Upper lobe of left lung (tissue), 4 donors: Measurements from ENCODE around the gene ARF3.

Experiments used
- EP300 ChIP-seq, 4 donors: sonication (generic); formaldehyde crosslinking; IDR thresholded peaks; one replicate each; pipeline ENCODE4 v1.5.1; 2017; ENCODE audit warnings: antibody characterized with exemption in 4 of 4, control low read depth in 2 of 4
- POLR2A ChIP-seq, 4 donors: fragments of 450-650 bp; IDR thresholded peaks; one replicate each; pipeline ENCODE4 v1.5.1; 2016 to 2017; ENCODE audit warnings: antibody characterized with exemption in 4 of 4, mild to moderate bottlenecking in 2 of 4
- POLR2AphosphoS5 ChIP-seq, 2 donors: sonication (generic); formaldehyde crosslinking; IDR thresholded peaks; one replicate each; pipeline ENCODE4 v1.5.1; 2017; ENCODE audit warnings: antibody characterized with exemption in 2 of 2
- TF ChIP-seq, protein P1 (sequence below), 6 experiments: fragments of 450-650 bp in 4 of 6; fragments of 200-600 bp in 2 of 6; sonication (generic) in 2 of 6; IDR thresholded peaks; one replicate each; pipeline ENCODE4 v1.5.1; 2016 to 2019; ENCODE audit warnings: antibody characterized with exemption in 6 of 6

DNA sequence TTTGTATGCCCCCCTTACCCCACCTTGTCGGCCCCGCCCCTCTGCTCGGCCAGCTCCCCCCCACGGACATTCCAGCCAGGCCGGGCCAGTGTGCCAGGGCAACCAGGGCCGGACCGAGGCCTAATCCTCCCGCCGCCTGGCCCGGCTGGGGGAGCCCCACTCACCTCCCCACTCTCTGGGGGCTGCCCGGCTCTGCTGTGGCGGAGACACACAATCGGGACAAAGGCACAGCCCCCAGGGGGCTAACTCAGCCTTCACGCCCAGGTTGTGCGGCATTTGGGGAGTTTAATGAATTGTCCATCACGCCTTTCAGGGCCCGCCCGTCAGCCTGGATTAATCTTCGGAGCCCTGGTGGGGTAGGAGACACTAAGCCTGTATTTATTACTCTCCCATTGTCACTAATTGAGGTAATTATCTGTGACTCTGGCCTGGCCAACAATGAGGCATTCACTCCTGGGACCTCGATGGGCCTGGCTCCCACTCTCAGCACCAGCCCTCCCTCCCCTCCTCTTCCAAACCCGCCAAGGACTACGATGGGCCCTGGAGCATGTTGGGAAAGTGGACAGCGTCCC lies 29.5 kb upstream of the ARF3 start:
- TF ChIP-seq, protein P1, sequence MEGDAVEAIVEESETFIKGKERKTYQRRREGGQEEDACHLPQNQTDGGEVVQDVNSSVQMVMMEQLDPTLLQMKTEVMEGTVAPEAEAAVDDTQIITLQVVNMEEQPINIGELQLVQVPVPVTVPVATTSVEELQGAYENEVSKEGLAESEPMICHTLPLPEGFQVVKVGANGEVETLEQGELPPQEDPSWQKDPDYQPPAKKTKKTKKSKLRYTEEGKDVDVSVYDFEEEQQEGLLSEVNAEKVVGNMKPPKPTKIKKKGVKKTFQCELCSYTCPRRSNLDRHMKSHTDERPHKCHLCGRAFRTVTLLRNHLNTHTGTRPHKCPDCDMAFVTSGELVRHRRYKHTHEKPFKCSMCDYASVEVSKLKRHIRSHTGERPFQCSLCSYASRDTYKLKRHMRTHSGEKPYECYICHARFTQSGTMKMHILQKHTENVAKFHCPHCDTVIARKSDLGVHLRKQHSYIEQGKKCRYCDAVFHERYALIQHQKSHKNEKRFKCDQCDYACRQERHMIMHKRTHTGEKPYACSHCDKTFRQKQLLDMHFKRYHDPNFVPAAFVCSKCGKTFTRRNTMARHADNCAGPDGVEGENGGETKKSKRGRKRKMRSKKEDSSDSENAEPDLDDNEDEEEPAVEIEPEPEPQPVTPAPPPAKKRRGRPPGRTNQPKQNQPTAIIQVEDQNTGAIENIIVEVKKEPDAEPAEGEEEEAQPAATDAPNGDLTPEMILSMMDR (IDR thresholded peaks at IDR 0.05): no peak
- no peak for TF ChIP-seq EP300 (IDR thresholded peaks at IDR 0.05)
- no peak for TF ChIP-seq POLR2A (IDR thresholded peaks at IDR 0.05)
- no peak for TF ChIP-seq POLR2AphosphoS5 (IDR thresholded peaks at IDR 0.05)
